Endometrial microvascular endothelial cells (primary cell): Measurements from ENCODE around the gene ARID5B. TPM values are rescaled to one million over a fixed set of nuclear protein-coding genes. Genes with fewer than 3 reads are reported as not detected.

ENCODE experiments used
- in situ Hi-C: cut with HindIII; loops from 2 replicates; pipeline ENCODE4 v1.10.0; 2017; ENCODE audit warnings: low sequenced_read_pairs, low pct_unique_long_range_greater_than_20kb; ENCODE audit errors: inconsistent ontology term
- total RNA-seq: library from RNA; depleted of rRNA; stranded (reverse); fragments of >200 nt; gene quantifications from one replicate; pipeline ENCODE4 v1.2.3, GENCODE V29; 2015; ENCODE audit errors: inconsistent ontology term

ARID5B gene
- total RNA-seq, 1 donor from 2014 or later, result 3.4 TPM

DNA sequence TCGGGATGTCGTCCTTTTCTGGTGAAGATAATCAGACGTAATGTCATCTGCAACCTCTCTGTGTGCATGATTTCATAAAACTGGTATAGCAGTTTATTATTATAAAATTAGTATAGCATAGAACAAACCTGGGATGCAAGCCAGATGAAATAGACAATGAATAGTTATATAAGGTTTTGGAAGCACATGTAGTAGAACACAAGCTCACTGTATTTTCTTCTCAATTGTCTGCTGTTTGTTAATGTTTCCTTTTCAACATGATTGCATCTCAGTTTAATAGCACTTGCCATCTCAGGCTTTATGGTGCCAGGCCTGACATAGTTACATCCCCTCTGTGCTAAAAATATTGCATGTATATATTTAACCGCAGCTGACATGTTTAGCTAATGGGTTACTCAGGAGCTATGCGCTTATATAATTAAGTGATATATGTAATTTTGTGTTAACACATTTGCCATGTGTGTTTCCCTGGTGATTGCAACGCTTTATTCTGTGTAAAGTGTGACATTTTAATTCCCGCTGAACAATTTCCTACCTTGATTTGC, 132.7 kb downstream of the ARID5B start:
- in situ Hi-C loops, result no loop called here

DNA sequence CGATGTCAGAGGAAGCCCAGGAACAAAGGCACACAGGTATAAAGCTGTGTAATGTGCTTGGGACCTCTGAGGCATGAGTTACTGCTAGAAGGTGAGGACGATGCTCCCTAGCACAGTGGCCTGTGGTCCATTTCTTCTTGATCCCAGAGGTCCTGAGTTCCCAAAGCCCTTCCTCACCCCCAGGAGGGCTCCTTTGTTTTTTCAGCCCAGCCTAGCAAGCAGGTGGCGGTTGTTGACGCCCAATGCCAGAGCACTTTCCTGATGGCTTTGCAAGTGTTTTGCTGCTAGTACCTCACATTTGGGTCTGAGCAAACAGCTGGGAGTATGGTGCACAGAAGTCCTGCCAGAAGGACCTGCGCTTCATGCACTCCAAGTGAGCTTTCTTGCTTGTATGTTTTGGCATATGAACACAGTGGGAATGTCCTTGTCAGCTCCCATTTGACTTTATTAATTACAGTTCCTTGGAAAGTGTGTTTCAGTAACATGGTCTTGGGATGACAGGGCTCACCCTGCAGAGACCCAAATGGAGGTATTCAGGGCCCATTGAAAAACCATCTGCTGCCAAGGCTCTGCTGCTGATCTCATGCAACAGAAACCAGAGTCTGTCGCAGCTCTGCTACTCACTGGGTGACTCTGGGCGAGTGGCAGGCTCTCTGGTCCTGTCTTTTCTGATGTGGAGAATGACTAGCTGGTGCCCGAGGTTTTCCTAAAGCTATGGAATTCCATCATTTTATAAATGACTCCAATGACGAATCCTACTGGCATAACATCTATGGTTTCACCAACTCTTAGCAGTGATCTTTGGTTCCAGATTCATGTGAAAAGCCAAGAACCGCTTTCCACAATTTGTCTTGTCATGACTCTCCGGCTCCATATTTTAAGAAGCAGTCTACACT, 134.9 kb downstream of the ARID5B start:
- in situ Hi-C loops, result no loop called here

DNA sequence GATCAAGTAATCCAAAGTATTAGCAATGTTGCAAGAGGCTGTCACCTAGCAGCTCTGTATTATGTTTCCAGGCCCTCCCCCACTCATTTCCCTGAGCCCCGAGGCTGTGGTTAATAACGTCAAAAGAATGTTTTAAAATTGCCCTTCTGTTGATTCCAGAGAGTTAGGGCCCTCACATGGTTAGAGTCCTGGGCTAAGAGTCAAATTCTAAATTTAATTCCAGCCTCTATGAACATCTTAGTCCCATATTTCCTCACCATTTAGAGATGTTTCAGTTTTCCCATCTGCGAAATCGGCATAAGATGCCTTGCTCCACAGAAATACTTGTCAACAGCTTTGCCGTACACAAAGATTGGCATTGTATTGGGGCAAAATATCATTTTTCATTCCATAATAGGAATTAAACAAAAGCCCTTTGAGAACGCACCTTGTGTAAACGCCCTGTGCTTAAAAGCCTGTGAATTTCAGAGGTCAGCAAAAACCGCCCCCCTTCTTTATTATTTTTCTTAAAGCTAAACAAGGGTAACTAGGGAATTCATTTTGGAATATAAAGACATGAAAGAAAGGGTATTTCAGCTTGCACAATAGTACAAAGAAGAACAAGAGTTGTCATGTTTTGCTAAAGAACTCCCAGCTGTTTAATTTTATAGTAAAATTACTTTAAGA, 135.8 kb downstream of the ARID5B start:
- in situ Hi-C loops, result no loop called here

DNA sequence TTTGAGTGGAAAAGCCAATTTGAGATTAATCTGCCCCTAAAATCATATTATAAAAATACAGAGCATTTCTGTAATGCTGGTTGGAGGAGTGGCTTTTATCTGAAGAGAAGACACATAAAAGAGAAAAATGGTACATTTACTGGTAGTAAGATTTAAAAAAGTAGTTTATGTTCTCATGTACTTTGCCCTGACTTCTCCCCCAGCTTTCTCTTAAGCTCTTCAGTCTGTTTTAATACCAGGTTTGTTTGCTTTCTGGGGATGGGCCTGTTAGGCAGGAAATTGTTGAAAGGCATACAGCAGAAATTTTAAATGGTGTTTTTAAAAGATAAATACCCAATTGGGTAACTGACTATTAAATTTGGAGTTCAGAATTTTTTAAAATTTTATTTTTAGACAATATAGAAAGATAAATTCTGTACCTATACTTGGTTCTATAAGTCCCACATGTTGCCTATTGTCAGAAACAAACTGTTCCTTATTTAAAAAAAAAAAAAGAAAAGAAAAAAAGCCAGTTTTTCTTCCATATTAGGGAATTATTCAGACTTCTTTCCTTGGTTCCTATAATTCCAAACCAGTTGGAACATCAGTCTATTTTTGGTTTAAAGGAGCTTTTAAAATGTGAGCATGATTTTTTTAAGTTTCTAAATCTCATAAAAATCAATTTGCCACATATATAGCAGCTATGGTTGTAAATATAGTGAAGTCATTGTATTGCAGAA, 136.6 kb downstream of the ARID5B start:
- in situ Hi-C loops, result no loop called here

DNA sequence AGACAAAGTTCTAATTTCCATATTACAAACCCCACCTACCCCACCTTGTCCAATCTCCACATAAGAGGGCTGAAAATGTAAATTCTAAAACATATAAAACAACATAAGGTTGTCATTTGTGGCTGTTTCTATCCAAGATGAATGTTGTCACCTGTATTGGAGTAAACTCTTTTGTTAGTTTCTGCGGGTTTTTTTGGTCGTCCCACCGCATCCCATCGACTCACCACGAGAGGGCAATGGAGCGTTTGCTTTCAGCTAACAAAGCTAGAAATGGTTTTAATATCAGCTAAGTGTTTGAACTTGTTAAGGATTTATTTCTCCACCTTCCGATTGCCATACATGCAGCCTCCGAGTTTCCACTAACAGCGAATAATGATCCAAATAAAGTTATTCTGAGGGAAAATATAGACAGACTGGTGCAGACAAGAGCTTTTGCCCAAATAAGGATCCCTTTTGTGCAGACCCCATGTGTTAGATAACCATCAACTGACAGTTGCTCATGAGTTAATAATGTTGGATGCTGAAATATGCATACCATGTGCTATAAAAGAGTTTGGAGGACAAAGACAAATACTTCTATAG, 137.2 kb downstream of the ARID5B start:
- in situ Hi-C loops, result no loop called here

DNA sequence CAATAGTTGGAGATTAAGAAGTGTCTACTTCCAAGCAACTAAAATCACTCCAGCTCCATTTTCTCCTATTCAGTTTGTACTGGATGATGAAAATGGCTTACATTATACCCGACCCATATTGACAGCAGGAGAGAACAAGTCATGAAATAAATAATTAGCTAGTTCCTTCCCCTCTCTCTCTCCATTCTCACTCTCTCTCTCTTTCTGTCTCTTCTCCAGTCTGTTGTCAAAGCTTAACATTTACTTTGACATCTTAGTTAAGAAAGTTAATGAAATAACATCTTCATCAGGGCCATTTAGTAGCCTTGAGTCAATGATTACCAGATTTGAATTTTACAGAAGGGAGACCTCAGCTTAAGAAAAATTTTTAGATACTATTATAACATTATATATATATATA, 138.5 kb downstream of the ARID5B start:
- in situ Hi-C loops, result no loop called here

DNA sequence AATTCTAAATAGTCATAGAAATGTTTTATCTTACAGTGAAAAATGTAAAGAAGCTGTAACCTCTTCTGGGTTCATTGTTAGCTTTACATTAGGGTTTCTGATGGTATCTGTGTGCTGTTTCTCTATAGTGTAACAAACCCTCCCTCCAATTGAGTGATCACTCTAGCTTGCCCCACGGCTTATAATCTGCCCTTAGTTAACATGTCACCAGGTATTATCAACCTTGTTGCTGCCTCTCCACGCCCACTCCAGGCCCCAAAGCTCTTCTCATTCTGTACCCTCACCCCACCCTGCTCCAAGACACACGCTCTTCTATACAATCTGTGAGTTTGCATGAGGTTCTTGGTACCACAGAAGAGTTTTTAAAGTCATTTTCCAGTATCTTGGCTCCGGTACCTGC, 139.4 kb downstream of the ARID5B start:
- in situ Hi-C loops, result no loop called here

DNA sequence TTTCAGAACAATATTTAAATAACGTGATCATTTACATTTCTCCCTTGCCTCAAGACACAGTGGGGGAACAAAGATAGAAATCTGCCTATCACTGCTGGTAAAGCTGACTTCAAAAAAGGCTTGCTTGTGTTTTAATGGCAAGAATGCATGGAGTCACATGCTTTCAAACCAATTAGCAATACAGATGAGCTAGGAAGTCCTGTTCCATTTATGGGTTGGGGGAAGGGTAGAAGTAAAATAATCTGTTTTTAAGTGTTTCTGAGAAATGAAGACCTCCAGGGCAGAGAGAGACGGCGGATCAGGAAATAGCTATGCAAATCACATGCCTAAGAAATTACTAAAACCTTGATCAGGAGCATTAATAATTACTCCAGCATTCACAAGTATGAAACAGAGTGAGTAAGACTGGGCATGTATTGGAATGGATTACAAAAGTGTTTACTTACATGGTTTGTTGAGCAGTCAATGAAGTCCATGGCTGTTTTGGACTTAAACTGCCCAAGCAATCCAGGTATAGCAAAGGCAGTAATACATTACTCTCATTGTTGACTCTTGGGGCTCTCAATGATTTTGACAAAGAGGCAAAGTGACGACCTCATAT, 142.0 kb downstream of the ARID5B start:
- in situ Hi-C loops, result no loop called here

DNA sequence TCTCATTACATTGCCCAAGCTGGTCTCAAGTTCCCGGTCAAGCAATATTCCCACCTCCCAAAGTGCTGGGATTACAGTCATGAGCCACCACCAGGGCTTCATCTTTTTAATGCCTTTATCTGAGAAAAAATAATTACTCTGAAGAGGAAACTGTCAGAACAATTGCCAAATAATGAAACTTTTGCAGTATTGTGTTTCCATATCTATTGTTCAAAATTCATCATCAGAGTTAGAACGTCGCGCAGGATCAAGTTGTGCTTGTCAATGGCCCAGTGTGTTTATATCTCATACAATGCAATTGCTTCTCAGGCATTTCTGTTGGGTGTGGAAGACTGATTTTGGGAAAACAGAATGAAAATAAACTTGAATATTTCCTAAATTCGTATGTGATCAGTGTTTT, 143.1 kb downstream of the ARID5B start:
- in situ Hi-C loops, result no loop called here

DNA sequence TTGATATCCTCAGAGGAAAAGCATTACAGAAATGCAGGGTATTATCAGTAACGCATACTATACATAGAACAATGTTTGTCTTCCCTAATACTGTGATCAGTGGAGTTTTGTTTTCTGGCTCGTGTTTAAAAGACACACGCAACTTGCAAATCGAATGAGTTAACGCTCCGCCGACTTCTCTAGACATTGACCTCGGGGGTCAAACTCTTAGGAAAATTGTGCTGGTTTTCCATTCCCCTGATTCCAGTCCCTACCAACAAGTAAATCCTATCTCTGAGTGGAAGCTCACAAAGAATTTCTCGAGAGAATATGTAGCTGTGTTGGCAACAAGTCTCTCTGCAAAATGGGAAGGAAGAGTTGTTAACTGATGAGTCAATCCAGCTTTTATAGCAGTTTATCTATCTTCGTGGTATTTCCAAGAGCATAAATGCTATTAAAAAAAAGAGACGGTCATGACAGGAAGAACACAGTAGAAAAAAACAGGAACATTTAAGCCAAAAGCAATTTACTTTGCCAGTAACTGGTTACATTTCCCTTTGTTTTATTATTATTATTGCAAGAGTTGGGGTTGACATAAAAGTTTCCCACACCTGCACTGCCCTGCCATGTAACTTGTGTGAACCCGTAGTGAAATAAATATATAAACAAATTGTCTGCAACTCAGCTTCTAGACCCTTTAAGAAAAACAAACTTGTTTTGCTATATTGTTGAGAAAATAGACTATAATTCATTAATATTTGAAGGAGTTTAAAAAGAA, 144.4 kb downstream of the ARID5B start:
- in situ Hi-C loops, result no loop called here

DNA sequence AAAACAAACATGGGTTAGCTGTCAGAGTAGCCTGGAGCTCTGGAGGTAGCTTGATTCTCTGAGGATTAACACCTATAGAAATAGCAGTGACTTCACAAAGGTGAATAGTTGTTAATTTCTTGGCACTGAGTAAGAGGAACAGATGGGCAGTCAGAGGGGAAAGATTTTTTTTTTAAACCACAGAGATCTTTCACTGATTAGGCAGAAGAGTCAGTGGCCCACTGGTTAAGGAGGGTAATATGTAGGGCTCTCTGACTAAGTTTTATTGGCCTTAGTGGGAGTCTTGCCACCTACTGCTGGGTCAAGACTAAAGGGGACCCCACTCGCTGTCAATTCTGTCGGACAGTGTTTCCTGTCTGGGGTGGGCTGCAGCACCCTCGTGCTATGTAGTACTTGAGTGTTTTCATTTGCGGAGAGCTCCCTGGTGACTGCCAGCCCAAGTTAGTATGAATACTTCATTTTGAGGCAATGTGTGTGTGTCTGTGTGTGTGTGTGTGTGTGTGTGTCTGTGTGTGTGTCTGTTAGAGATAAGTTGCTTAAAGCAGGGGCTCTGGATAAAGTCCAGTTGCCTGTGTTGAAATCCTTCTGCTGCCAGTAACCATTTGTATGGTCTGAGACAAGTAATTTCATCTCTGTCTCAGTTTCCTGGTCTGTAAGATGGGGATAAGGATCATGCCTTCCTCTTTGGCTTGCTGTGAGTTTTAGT, 145.2 kb downstream of the ARID5B start:
- in situ Hi-C loops, result no loop called here

DNA sequence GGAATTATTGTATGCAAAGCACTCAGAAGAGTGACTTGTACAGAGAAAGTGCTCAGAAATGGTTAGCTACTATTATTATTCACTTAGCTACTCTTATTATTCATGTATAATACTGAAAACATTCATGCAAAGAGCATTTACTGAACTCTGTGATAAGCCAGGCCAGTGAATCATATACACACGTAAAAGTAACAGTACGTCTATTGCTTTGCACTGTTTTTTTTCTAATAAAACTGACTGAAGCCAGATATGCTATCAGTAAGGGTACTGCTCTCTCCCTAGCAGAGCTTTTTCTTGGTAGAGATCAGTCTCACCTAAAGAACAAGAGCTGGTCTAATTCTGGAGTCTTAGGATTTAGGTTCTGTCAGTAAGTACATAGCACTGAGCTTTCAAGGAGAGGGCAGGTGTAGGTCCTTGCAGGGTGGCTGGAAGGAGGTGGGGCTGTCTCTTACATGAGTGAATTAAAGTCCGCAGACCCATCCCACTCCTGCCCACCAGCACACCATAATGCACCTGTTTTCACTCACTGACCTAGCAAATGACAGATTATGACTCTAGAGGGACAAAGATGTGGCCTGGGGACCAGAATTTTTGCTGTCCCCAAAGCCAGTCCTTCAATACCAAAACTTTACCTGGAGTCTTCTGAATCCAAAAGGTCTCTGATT, 145.9 kb downstream of the ARID5B start:
- in situ Hi-C loops, result no loop called here

DNA sequence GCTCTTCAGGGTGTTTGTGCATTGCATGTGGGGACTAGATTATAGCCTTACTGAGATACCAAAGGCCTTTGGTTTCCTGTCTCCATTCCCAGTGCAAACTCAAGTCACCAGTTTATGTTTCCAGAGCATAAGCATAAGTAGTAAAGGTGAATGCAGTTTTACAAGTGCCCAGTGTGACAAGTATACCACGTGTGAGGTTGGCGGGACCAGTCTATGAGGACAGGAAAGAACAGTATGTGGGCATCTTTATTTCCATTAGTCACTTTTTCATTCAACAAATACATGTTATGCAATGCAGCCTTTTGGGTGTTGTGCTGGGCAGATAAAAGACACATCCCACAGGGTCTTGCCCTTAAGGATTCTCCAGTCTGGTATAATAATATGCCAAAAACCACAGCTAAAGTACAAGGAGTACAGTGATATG, 146.5 kb downstream of the ARID5B start:
- in situ Hi-C loops, result no loop called here

DNA sequence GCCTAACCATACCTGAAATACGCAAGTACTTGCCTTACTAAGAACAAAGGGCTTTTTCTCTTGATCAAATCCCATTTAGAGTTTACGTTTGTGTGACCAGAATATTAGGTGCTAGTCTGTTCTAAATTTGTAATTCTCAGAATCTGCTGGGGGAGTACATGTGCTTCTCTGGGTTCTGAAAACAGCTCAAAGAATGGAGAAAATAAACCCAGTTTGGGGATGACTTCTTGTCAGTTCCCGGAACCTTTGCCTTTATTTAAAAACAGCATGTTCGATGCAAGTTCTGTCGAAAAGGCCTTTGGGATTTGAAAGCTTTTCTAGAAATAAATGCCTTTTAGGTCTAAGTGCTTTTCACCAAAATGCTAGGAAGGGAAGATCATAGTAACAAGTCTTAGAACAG, 147.0 kb downstream of the ARID5B start:
- in situ Hi-C loops, result no loop called here

DNA sequence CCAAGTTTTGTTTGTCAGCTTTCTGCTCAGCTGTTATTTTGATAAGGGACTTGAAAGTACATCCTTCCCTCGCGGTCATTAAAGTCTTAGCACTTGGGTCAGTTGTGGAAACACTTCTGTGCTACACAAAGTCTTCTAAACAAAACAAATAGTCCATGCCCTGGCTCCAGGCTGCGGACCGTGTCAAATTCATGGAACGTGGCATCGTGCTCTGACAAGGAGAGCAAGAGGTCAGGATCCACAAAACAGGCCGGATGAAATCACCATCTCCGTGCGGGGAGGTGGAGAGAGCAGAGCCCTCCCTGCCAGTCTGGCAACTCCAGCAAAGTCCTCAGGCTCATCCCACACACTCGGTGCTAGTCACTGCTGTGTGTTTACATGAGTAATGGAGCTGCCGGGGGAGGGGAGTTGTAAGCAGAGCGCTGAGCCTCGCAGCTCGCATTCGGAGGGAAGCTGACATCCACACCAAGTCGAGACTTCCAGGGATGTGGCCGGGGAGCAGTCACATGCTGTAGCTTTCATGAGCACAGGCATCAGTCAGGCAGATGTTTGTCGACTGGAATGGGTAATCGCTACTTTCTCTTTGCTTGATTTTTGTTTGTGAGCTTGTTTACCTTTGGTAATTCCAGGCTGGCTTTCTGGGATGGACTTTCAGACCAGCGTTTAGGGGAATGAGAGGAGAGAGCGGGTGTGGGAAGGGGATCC, 147.6 kb downstream of the ARID5B start:
- in situ Hi-C loops, result no loop called here

DNA sequence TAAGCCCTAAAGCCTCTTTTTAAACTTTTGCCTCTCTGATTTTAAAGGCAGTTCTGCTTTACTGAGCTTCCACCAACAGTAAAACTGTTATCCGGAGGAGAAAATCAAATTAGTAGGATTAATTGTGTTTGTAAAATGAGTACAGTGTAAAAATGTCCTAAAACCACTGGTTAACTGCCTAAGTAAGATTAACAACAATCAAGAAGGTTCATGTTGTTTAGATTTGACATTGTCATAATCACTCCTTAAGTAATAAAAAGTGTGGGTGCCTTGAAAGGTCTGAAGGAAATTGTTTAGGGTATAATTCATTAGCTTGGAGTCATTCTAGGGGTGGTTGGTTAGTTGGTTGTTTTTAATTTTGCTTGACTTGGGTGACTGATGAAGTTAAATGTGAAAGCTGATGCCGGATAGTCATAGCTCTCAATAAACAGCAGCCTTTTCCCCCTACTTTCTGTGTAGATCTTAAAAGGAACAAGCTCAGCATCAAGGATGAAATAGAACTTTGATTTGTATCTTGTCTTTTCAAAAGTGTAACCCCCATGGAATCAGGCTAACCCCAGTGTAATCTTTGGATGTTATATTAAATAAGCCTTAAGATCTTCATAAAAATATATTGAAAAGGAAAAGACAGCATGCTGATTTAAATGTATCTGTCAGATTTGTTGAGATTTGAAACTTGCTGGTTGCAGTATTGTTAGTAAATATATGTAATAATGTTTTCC, 148.3 kb downstream of the ARID5B start:
- in situ Hi-C loops, result no loop called here
